K562 (cell line): ENCODE data around the gene KCNQ2. TPM values are rescaled to one million over a fixed set of nuclear protein-coding genes. Genes with fewer than 3 reads are reported as not detected.

ENCODE experiments used
- BRCA1 ChIP-seq, 2 experiments: fragments of 450-650 bp in 1 of 2; sonication (generic) in 1 of 2; formaldehyde crosslinking in 1 of 2; IDR thresholded peaks; 2 replicates each; pipeline versions ENCODE4 v1.5.0 to v1.6.1; 2017 to 2020; ENCODE audit warnings: mild to moderate bottlenecking in 1 of 2, missing genetic modification reagents in 1 of 2
- CBX1 ChIP-seq: sonication (generic); IDR thresholded peaks from 2 replicates; pipeline ENCODE4 v1.6.1; 2016; ENCODE audit warnings: antibody characterized with exemption, low read depth, mild to moderate bottlenecking
- CCNT2 ChIP-seq: IDR thresholded peaks from 2 replicates; pipeline ENCODE4 v1.6.1; 2011; ENCODE audit warnings: borderline replicate concordance, low read depth, mild to moderate bottlenecking, moderate library complexity, mixed read lengths, low read length; ENCODE audit not compliant: insufficient read length; ENCODE audit errors: extremely low read depth
- GATAD2B ChIP-seq: fragments of 450-650 bp; IDR thresholded peaks from 2 replicates; pipeline ENCODE4 v1.6.1; 2017; ENCODE audit warnings: mild to moderate bottlenecking, borderline replicate concordance
- KDM4B ChIP-seq, 2 experiments: fragments of 450-650 bp in 1 of 2; sonication (generic) in 1 of 2; IDR thresholded peaks; 2 replicates each; pipeline ENCODE4 v1.6.1; 2016 to 2017; ENCODE audit warnings: borderline replicate concordance in 2 of 2, antibody characterized with exemption in 1 of 2, low read depth in 1 of 2, mild to moderate bottlenecking in 1 of 2
- KLF16 ChIP-seq: IDR thresholded peaks from 2 replicates; pipeline ENCODE4 v1.6.1; 2016; ENCODE audit warnings: antibody characterized with exemption
- MEIS2 ChIP-seq: fragments of 450-650 bp; IDR thresholded peaks from 2 replicates; pipeline ENCODE4 v1.6.1; 2014; ENCODE audit warnings: mild to moderate bottlenecking; ENCODE audit not compliant: partially characterized antibody
- PHF20 ChIP-seq: fragments of 450-650 bp; IDR thresholded peaks from 2 replicates; pipeline ENCODE4 v1.6.1; 2018; ENCODE audit not compliant: partially characterized antibody
- PML ChIP-seq: IDR thresholded peaks from 2 replicates; pipeline ENCODE4 v1.6.1; 2012; ENCODE audit warnings: low read length, inconsistent platforms
- PRPF4 ChIP-seq: fragments of 200-400 bp; formaldehyde crosslinking; IDR thresholded peaks from one replicate; pipeline ENCODE4 v1.6.1; 2017; ENCODE audit warnings: low read length, low read depth, mild to moderate bottlenecking; ENCODE audit not compliant: insufficient read depth, poor library complexity, severe bottlenecking
- RBFOX2 ChIP-seq: fragments of 200-400 bp; formaldehyde crosslinking; IDR thresholded peaks from 2 replicates; pipeline ENCODE4 v1.6.1; 2017; ENCODE audit warnings: low read depth, mild to moderate bottlenecking, low read length, moderate library complexity
- ZBTB8A ChIP-seq: fragments of 450-650 bp; IDR thresholded peaks from 2 replicates; pipeline ENCODE4 v1.6.1; 2018; ENCODE audit warnings: mild to moderate bottlenecking, moderate library complexity; ENCODE audit not compliant: partially characterized antibody
- ZNF12 ChIP-seq: sonication (generic); formaldehyde crosslinking; IDR thresholded peaks from 2 replicates; pipeline ENCODE4 v1.4.0; 2020; ENCODE audit warnings: mild to moderate bottlenecking, missing genetic modification reagents
- ZNF146 ChIP-seq: IDR thresholded peaks from one replicate; pipeline ENCODE4 v1.6.1; 2018; ENCODE audit warnings: missing compliant biosample characterization; ENCODE audit not compliant: unreplicated experiment
- polyA plus RNA-seq, 8 experiments: library from polyadenylated mRNA; depleted of rRNA in 4 of 8; stranded (reverse) in 5 of 8; unstranded in 3 of 8; fragments of >200 nt; fragmentation: Nextera tagmentation in 2 of 8; fragmentation: Illumina TruSeq in 1 of 8; extraction: Ambion mirVana in 2 of 8; extraction: Trizol in 1 of 8; gene quantifications; 2 replicates each; pipeline versions ENCODE4 v1.2.1 to v1.2.3, GENCODE V29; 2011 to 2014; ENCODE audit warnings: inconsistent platforms in 1 of 8, missing spikeins in 1 of 8
- total RNA-seq, 7 experiments: library from RNA; depleted of rRNA in 6 of 7; stranded (reverse); fragments of >200 nt in 6 of 7; fragmentation: Illumina TruSeq in 2 of 7; extraction: Trizol in 2 of 7; gene quantifications; 2 replicates each; pipeline versions ENCODE4 v1.2.1 to v1.2.3, GENCODE V29; 2011 to 2021; ENCODE audit warnings: low replicate concordance in 1 of 7
- TF ChIP-seq, protein P1 (sequence below): sonication (generic); formaldehyde crosslinking; IDR thresholded peaks from 2 replicates; pipeline ENCODE4 v1.8.0; 2022; ENCODE audit warnings: mild to moderate bottlenecking, missing genetic modification reagents, borderline replicate concordance
- TF ChIP-seq, protein P2 (sequence below): fragments of 450-650 bp; conservative IDR thresholded peaks from 2 replicates; pipeline ENCODE4 v1.6.1; 2016; ENCODE audit warnings: missing genetic modification characterization, low read depth, mild to moderate bottlenecking, control low read depth, missing compliant biosample characterization
- TF ChIP-seq, protein P3 (sequence below): sonication (generic); formaldehyde crosslinking; IDR thresholded peaks from 2 replicates; pipeline ENCODE4 v1.4.0; 2020; ENCODE audit warnings: mild to moderate bottlenecking, missing genetic modification reagents
- TF ChIP-seq, protein P4 (sequence below): fragments of 250-450 bp; sonication (Bioruptor Pico); IDR thresholded peaks from 2 replicates; pipeline ENCODE4 v1.5.0; 2021
- TF ChIP-seq, protein P5 (sequence below), 2 experiments: fragments of 450-650 bp; IDR thresholded peaks; 2 replicates each; pipeline ENCODE4 v1.6.1; 2016

KCNQ2 gene
- total and polyA plus RNA-seq, 9 of the 15 experiments (the other 6 are each of a cell fraction or from before 2014, with no cell fraction given) = 0.13 to 0.16 TPM; not detected in 7

DNA sequence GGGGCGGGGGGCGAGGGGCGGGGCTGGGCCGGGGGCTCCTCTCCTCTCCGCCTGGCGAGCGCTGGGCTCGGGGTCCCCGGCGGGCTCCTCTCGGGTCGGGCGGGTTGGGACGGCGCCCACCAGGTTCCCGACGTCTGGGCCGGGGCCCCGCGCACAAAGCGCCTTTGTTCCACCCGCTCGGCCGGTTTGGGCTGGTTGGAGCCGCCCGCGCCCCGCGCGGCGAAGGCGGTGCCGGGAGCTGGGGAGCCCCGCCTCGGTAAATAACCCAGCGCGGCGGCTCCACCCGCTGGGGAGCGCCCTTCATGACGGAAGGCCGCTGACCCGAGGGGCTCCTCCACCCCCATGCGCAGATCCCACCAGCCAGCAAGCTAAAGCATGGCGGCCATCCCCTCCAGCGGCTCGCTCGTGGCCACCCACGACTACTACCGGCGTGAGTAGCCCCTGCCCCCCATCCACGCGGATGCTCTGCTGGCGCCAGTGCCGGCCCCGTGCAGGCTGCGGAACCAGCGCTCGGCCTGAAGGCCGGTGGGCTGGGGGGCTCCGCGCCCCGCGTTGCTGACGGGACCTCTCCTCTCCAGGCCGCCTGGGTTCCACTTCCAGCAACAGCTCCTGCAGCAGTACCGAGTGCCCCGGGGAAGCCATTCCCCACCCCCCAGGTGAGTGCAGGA, 48.6 kb upstream of the KCNQ2 start (continued):
- TF ChIP-seq GATAD2B (no peak), ZNF146 (CRISPR knock-in tag) (no peak), KLF16 (peak; percentile 99), BRCA1 (IDR thresholded peaks at IDR 0.05) (no peak), BRCA1 (CRISPR knock-in tag; IDR thresholded peaks at IDR 0.05) (no peak), ZNF12 (no peak), PRPF4 (peak; percentile 86), KDM4B (IDR thresholded peaks at IDR 0.05; ENCODE audit: borderline replicate concordance in 2 of 2, low read depth in 1 of 2) (0 out of 4 replicates have a peak, but pooled peaks of 1 of the 2 experiments have one; percentile 36), CBX1 (0 out of 2 replicates have a peak, but pooled peaks have one; percentile 21), PML (no peak), MEIS2 (no peak), RBFOX2 (peak; percentile 89), PHF20 (peak; percentile 44), ZBTB8A (no peak), CCNT2 (peak; percentile 76)
- TF ChIP-seq, protein P1, sequence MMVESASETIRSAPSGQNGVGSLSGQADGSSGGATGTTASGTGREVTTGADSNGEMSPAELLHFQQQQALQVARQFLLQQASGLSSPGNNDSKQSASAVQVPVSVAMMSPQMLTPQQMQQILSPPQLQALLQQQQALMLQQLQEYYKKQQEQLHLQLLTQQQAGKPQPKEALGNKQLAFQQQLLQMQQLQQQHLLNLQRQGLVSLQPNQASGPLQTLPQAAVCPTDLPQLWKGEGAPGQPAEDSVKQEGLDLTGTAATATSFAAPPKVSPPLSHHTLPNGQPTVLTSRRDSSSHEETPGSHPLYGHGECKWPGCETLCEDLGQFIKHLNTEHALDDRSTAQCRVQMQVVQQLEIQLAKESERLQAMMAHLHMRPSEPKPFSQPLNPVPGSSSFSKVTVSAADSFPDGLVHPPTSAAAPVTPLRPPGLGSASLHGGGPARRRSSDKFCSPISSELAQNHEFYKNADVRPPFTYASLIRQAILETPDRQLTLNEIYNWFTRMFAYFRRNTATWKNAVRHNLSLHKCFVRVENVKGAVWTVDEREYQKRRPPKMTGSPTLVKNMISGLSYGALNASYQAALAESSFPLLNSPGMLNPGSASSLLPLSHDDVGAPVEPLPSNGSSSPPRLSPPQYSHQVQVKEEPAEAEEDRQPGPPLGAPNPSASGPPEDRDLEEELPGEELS (CRISPR knock-in tag) = no peak
- TF ChIP-seq, protein P2, sequence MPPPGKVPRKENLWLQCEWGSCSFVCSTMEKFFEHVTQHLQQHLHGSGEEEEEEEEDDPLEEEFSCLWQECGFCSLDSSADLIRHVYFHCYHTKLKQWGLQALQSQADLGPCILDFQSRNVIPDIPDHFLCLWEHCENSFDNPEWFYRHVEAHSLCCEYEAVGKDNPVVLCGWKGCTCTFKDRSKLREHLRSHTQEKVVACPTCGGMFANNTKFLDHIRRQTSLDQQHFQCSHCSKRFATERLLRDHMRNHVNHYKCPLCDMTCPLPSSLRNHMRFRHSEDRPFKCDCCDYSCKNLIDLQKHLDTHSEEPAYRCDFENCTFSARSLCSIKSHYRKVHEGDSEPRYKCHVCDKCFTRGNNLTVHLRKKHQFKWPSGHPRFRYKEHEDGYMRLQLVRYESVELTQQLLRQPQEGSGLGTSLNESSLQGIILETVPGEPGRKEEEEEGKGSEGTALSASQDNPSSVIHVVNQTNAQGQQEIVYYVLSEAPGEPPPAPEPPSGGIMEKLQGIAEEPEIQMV = no peak
- TF ChIP-seq, protein P3, sequence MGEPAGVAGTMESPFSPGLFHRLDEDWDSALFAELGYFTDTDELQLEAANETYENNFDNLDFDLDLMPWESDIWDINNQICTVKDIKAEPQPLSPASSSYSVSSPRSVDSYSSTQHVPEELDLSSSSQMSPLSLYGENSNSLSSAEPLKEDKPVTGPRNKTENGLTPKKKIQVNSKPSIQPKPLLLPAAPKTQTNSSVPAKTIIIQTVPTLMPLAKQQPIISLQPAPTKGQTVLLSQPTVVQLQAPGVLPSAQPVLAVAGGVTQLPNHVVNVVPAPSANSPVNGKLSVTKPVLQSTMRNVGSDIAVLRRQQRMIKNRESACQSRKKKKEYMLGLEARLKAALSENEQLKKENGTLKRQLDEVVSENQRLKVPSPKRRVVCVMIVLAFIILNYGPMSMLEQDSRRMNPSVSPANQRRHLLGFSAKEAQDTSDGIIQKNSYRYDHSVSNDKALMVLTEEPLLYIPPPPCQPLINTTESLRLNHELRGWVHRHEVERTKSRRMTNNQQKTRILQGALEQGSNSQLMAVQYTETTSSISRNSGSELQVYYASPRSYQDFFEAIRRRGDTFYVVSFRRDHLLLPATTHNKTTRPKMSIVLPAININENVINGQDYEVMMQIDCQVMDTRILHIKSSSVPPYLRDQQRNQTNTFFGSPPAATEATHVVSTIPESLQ (CRISPR knock-in tag) = no peak
- TF ChIP-seq, protein P4, sequence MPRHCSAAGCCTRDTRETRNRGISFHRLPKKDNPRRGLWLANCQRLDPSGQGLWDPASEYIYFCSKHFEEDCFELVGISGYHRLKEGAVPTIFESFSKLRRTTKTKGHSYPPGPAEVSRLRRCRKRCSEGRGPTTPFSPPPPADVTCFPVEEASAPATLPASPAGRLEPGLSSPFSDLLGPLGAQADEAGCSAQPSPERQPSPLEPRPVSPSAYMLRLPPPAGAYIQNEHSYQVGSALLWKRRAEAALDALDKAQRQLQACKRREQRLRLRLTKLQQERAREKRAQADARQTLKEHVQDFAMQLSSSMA (CRISPR knock-in tag) = no peak
- TF ChIP-seq, protein P5, sequence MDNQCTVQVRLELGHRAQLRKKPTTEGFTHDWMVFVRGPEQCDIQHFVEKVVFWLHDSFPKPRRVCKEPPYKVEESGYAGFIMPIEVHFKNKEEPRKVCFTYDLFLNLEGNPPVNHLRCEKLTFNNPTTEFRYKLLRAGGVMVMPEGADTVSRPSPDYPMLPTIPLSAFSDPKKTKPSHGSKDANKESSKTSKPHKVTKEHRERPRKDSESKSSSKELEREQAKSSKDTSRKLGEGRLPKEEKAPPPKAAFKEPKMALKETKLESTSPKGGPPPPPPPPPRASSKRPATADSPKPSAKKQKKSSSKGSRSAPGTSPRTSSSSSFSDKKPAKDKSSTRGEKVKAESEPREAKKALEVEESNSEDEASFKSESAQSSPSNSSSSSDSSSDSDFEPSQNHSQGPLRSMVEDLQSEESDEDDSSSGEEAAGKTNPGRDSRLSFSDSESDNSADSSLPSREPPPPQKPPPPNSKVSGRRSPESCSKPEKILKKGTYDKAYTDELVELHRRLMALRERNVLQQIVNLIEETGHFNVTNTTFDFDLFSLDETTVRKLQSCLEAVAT (IDR thresholded peaks at IDR 0.05) = no peak
